Measurements from ENCODE around the gene GTPBP2.

The GTPBP2 gene

DNA sequence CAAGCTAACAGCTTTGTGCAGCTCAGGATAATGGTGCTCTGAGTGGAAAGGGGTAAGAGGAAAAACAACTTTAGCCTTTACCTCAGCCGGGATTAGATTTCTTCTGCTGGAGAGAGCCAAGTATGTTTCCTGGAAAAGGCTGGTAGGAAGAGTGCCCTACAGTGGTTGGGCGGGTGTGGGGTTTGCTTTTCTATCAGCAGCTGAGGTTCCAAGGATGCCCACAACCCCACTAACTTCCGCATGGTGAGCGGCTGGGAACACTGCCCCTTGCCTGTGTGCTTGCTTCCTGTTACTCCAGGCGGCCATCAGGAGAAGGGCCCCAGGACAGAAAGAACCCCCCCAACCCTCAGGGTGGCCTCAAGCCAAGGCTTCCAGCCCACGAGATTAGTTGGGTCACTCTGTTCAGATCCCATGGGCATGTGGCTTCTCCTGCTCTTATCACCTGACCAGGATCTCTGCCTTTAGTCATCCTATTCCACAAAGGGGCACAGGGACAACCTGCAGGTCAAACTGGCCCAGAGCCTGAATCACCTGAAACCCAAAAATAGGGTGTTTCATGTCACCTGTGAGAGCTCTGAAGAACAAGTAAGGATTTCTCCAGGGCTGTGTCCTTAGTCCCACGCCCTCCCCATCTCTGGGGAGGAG, 48.0 kb upstream of the GTPBP2 start:
- H3K9me2 ChIP-seq (replicated peaks; ENCODE audit: control insufficient read depth, low read length) = no peaks in the 10 kb centered on the region
- H3K27me3 ChIP-seq (ENCODE audit: control insufficient read depth, low read length) = no peaks in the 10 kb centered on the region
- no peak overlapping the region for H3K4me2 ChIP-seq (ENCODE audit: low read length)
- peaks cover 17% of the 10 kb centered on the region for H3K79me2 ChIP-seq (ENCODE audit: control insufficient read depth, low read length)
- H3K9me3 ChIP-seq (ENCODE audit: control insufficient read depth, insufficient read depth, low read length) = no peaks in the 10 kb centered on the region
- H3F3A ChIP-seq (ENCODE audit: control insufficient read depth, insufficient read depth) = no peaks in the 10 kb centered on the region
- H4K20me1 ChIP-seq (ENCODE audit: control insufficient read depth, insufficient read depth, low read depth, low read length) = 0 out of 2 replicates have a peak, but pooled peaks cover 6% of the 10 kb centered on the region
- H3K27ac ChIP-seq (ENCODE audit: low read depth, low read length) = no peak overlapping the region
- H3K4me3 ChIP-seq (ENCODE audit: low read length) = no peak overlapping the region
- H3K36me3 ChIP-seq (ENCODE audit: control insufficient read depth, low read length) = peaks cover 90% of the 10 kb centered on the region
- H3K4me1 ChIP-seq (ENCODE audit: control insufficient read depth, low read length) = no peaks in the 10 kb centered on the region
- TF ChIP-seq, protein P1, sequence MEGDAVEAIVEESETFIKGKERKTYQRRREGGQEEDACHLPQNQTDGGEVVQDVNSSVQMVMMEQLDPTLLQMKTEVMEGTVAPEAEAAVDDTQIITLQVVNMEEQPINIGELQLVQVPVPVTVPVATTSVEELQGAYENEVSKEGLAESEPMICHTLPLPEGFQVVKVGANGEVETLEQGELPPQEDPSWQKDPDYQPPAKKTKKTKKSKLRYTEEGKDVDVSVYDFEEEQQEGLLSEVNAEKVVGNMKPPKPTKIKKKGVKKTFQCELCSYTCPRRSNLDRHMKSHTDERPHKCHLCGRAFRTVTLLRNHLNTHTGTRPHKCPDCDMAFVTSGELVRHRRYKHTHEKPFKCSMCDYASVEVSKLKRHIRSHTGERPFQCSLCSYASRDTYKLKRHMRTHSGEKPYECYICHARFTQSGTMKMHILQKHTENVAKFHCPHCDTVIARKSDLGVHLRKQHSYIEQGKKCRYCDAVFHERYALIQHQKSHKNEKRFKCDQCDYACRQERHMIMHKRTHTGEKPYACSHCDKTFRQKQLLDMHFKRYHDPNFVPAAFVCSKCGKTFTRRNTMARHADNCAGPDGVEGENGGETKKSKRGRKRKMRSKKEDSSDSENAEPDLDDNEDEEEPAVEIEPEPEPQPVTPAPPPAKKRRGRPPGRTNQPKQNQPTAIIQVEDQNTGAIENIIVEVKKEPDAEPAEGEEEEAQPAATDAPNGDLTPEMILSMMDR (IDR thresholded peaks at IDR 0.05; ENCODE audit: low read depth, low read length, poor library complexity, severe bottlenecking) = no peak
- no peak for TF ChIP-seq EZH2phosphoT487 (IDR thresholded peaks at IDR 0.05; ENCODE audit: borderline replicate concordance, low read length)

DNA sequence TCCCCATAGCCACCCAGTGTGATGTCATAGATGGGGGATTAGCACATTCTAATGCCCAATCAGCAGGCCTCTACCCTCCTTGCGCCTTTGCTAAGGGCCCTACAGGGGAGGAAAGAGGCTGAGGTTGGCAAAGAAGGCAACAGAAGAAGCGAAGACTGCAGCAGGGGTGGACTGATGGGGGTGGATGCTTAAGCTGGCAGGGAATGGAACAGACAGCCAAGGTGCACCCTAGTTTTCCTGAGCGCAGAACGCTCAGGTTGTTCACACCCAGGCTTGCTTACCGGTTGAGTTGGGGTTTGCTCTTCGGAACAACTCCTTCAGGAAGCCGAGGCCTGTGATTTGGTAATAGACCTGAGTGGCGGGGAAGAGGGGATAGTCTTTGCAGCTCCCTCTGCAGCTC, 45.9 kb upstream of the GTPBP2 start:
- Histone ChIP-seq H3K9me2 (replicated peaks; ENCODE audit: control insufficient read depth, low read length) (no peaks in the 10 kb centered on the region), H3K27ac (ENCODE audit: low read depth, low read length) (no peak overlapping the region), H4K20me1 (ENCODE audit: control insufficient read depth, insufficient read depth, low read depth, low read length) (no peaks in the 10 kb centered on the region), H3K36me3 (ENCODE audit: control insufficient read depth, low read length) (peaks cover 81% of the 10 kb centered on the region), H3K4me3 (ENCODE audit: low read length) (no peak overlapping the region), H3K9me3 (ENCODE audit: control insufficient read depth, insufficient read depth, low read length) (no peaks in the 10 kb centered on the region), H3F3A (ENCODE audit: control insufficient read depth, insufficient read depth) (no peaks in the 10 kb centered on the region), H3K4me2 (ENCODE audit: low read length) (no peak overlapping the region), H3K4me1 (ENCODE audit: control insufficient read depth, low read length) (no peaks in the 10 kb centered on the region), H3K27me3 (ENCODE audit: control insufficient read depth, low read length) (no peaks in the 10 kb centered on the region), H3K79me2 (ENCODE audit: control insufficient read depth, low read length) (no peaks in the 10 kb centered on the region)
- TF ChIP-seq, protein P1 (IDR thresholded peaks at IDR 0.05; ENCODE audit: low read depth, low read length, poor library complexity, severe bottlenecking) = no peak
- TF ChIP-seq EZH2phosphoT487 (IDR thresholded peaks at IDR 0.05; ENCODE audit: borderline replicate concordance, low read length) = no peak

DNA sequence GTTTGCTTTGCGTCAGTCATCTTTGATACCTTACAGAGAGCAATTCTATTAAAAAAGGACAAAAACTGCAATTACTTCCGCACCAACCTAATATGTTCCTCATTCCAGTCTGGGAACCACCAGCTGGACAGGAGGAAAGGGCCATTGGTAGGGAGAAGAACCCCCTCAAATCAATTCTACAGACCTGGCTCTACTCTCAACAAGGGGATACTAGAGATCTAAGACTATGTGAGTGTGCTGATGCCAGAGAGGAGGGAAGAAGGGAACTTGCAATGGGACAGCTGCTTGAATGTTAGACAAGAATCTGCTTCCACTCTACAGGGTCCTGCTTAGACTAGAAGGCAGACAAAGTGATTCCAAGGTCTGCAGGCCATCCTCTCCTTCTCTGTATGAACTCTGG, 45.2 kb upstream of the GTPBP2 start:
- Histone ChIP-seq H4K20me1 (ENCODE audit: control insufficient read depth, insufficient read depth, low read depth, low read length) (no peaks in the 10 kb centered on the region), H3K4me3 (ENCODE audit: low read length) (no peak overlapping the region), H3K27ac (ENCODE audit: low read depth, low read length) (no peak overlapping the region), H3F3A (ENCODE audit: control insufficient read depth, insufficient read depth) (no peaks in the 10 kb centered on the region), H3K9me3 (ENCODE audit: control insufficient read depth, insufficient read depth, low read length) (no peaks in the 10 kb centered on the region), H3K27me3 (ENCODE audit: control insufficient read depth, low read length) (no peaks in the 10 kb centered on the region), H3K9me2 (replicated peaks; ENCODE audit: control insufficient read depth, low read length) (no peaks in the 10 kb centered on the region), H3K4me2 (ENCODE audit: low read length) (no peak overlapping the region), H3K36me3 (ENCODE audit: control insufficient read depth, low read length) (peaks cover 76% of the 10 kb centered on the region), H3K4me1 (ENCODE audit: control insufficient read depth, low read length) (no peaks in the 10 kb centered on the region), H3K79me2 (ENCODE audit: control insufficient read depth, low read length) (no peaks in the 10 kb centered on the region)
- TF ChIP-seq, protein P1 (IDR thresholded peaks at IDR 0.05; ENCODE audit: low read depth, low read length, poor library complexity, severe bottlenecking) = no peak
- TF ChIP-seq EZH2phosphoT487 (IDR thresholded peaks at IDR 0.05; ENCODE audit: borderline replicate concordance, low read length) = no peak

Measured in DOHH2 (cell line).